ENCODE measurements around the gene EID3. TPM values are rescaled to one million over a fixed set of nuclear protein-coding genes. Genes with fewer than 3 reads are reported as not detected.

The EID3 gene
- total and polyA plus RNA-seq, 7 donors: 0.28 to 1.3 (median 0.95) TPM

GRCh38 chr12:104295954-104296353, 7.6 kb upstream of the EID3 start:
- DNase-seq: no peak
- ATAC-seq: no peak
- peaks cover 73% of the 10 kb centered on the region for H3K4me1 ChIP-seq
- no peak overlapping the region for H3K4me3 ChIP-seq
- 70 to 95% (median 87%) methylated on average over 1 of the region's 1 CpG for WGBS, 3 donors
- no peak overlapping the region for H3K27ac ChIP-seq
- TF ChIP-seq CTCF (IDR thresholded peaks at IDR 0.05): no peak
- H3K36me3 ChIP-seq (ENCODE audit: insufficient read depth in 1 of 2, low read depth in 1 of 2): peaks cover 7 to 94% of the 10 kb centered on the region in 2 donors
- intact Hi-C loops (cut with DNase I): no loop called here
- no peaks in the 10 kb centered on the region for H3K9me3 ChIP-seq
- no peaks in the 10 kb centered on the region for H3K27me3 ChIP-seq (ENCODE audit: insufficient read depth in 3 of 3, low read length in 2 of 3)

- ATAC-seq: no peak
- intact Hi-C loops (cut with DNase I): no loop called here
- Histone ChIP-seq H3K4me3 (no peak overlapping the region), H3K27ac (peak overlapping the region; percentile 21), H3K9me3 (no peaks in the 10 kb centered on the region), H3K27me3 (ENCODE audit: insufficient read depth in 3 of 3, low read length in 2 of 3) (no peaks in the 10 kb centered on the region), H3K36me3 (ENCODE audit: insufficient read depth in 1 of 2, low read depth in 1 of 2) (peaks cover 7 to 86% of the 10 kb centered on the region in 2 donors), H3K4me1 (peaks cover 71% of the 10 kb centered on the region)
- DNase-seq: no peak
- 89 to 100% (median 93%) methylated on average over 4 of the region's 4 CpGs for WGBS, 3 donors
- no peak for TF ChIP-seq CTCF (IDR thresholded peaks at IDR 0.05)
Observed at GRCh38 chr12:104296718-104297117, 6.8 kb upstream of the EID3 start.

GRCh38 chr12:104297477-104298113, 5.9 kb upstream of the EID3 start:
- H3K4me3 ChIP-seq: no peak overlapping the region
- intact Hi-C loops (cut with DNase I): no loop called here
- DNase-seq (no peak), ATAC-seq (no peak)
- WGBS, 3 donors: 94 to 97% (median 94%) methylated on average over 10 of the region's 10 CpGs
- H3K9me3 ChIP-seq: no peaks in the 10 kb centered on the region
- H3K27ac ChIP-seq: peak overlapping the region; percentile 1
- peaks cover 71% of the 10 kb centered on the region for H3K4me1 ChIP-seq
- H3K36me3 ChIP-seq (ENCODE audit: insufficient read depth in 1 of 2, low read depth in 1 of 2): peaks cover 7 to 78% of the 10 kb centered on the region in 2 donors
- H3K27me3 ChIP-seq (ENCODE audit: insufficient read depth in 3 of 3, low read length in 2 of 3): no peaks in the 10 kb centered on the region
- no peak for TF ChIP-seq CTCF (IDR thresholded peaks at IDR 0.05)

GRCh38 chr12:104299842-104300481, 3.6 kb upstream of the EID3 start:
- DNase-seq (no peak), ATAC-seq (no peak)
- intact Hi-C loops (cut with DNase I): loop anchor here in 1 of 2 donors (5.0 to 10.0 kb wide), 2 partner anchors 83 to 345 kb away; partner anchors contain the start of gene TXNRD1
- TF ChIP-seq CTCF (IDR thresholded peaks at IDR 0.05): no peak
- H3K36me3 ChIP-seq (ENCODE audit: insufficient read depth in 1 of 2, low read depth in 1 of 2): peaks cover 0 to 54% of the 10 kb centered on the region in 2 donors
- no peak overlapping the region for H3K4me3 ChIP-seq
- no peaks in the 10 kb centered on the region for H3K9me3 ChIP-seq
- peaks cover 78% of the 10 kb centered on the region for H3K4me1 ChIP-seq
- 75 to 80% (median 76%) methylated on average over 6 of the region's 6 CpGs for WGBS, 3 donors
- H3K27me3 ChIP-seq (ENCODE audit: insufficient read depth in 3 of 3, low read length in 2 of 3): no peaks in the 10 kb centered on the region
- peak overlapping the region; percentile 34 for H3K27ac ChIP-seq
